Activated naive CD8-positive, alpha-beta T cell treated with anti-CD3 and anti-CD28 coated beads, Interleukin-2, amount 50 U/mL, for 16 hours (primary cell): ENCODE data around the gene ARHGEF26.

Source experiments
- DNase-seq: peaks from one replicate; pipeline ENCODE4 v3.0.0-alpha.2; 2020; ENCODE audit warnings: low read depth, low spot score

ARHGEF26 gene

GRCh38 chr3:154195620-154196356 is 74.6 kb downstream of the ARHGEF26 start:
- DNase-seq = no peak

- DNase-seq = no peak
These were observed 76.6 kb downstream of the ARHGEF26 start for GRCh38 chr3:154197751-154198150.

GRCh38 chr3:154209499-154209898 is 88.3 kb downstream of the ARHGEF26 start:
- DNase-seq = no peak

GRCh38 chr3:154210986-154211385 is 89.8 kb downstream of the ARHGEF26 start:
- DNase-seq = no peak

- no peak for DNase-seq
These were observed 93.1 kb downstream of the ARHGEF26 start for GRCh38 chr3:154214306-154214705.

- DNase-seq = no peak
These were observed 96.5 kb downstream of the ARHGEF26 start for GRCh38 chr3:154217671-154218070.

- no peak for DNase-seq
These were observed 97.5 kb downstream of the ARHGEF26 start for GRCh38 chr3:154218728-154219127.

- no peak for DNase-seq
These were observed 99.3 kb downstream of the ARHGEF26 start for GRCh38 chr3:154220462-154220861.

GRCh38 chr3:154223519-154223918 is 102.3 kb downstream of the ARHGEF26 start:
- no peak for DNase-seq

- no peak for DNase-seq
These were observed 103.2 kb downstream of the ARHGEF26 start for GRCh38 chr3:154224366-154224765.

- no peak for DNase-seq
These were observed 103.7 kb downstream of the ARHGEF26 start for GRCh38 chr3:154224866-154225265.

GRCh38 chr3:154225536-154225935 is 104.3 kb downstream of the ARHGEF26 start:
- no peak for DNase-seq

GRCh38 chr3:154227531-154227930 is 106.3 kb downstream of the ARHGEF26 start:
- DNase-seq = no peak

- DNase-seq = no peak
These were observed 107.5 kb downstream of the ARHGEF26 start for GRCh38 chr3:154228561-154229216.

GRCh38 chr3:154229217-154229590 is 108.0 kb downstream of the ARHGEF26 start:
- DNase-seq = no peak

GRCh38 chr3:154235330-154235729 is 114.1 kb downstream of the ARHGEF26 start:
- DNase-seq = no peak

GRCh38 chr3:154236331-154236730 is 115.1 kb downstream of the ARHGEF26 start:
- DNase-seq = no peak

- no peak for DNase-seq
These were observed 119.0 kb downstream of the ARHGEF26 start for GRCh38 chr3:154240235-154240634.

GRCh38 chr3:154241496-154241895 is 120.3 kb downstream of the ARHGEF26 start:
- DNase-seq = no peak

- no peak for DNase-seq
These were observed 121.6 kb downstream of the ARHGEF26 start for GRCh38 chr3:154242766-154243165.

GRCh38 chr3:154243353-154243752 is 122.2 kb downstream of the ARHGEF26 start:
- no peak for DNase-seq

GRCh38 chr3:154244644-154245043 is 123.5 kb downstream of the ARHGEF26 start:
- DNase-seq = no peak

GRCh38 chr3:154247806-154248415 is 126.7 kb downstream of the ARHGEF26 start:
- DNase-seq = no peak
